GM18526 (cell line): ENCODE data around the gene RPL10L.

Source experiments
- POLR2A ChIP-seq: IDR thresholded peaks from 3 replicates; pipeline ENCODE4 v1.6.1; 2011; ENCODE audit not compliant: insufficient read length; ENCODE audit errors: extremely low read depth

The RPL10L gene

GRCh38 chr14:46651526-46652144 lies at the start of gene RPL10L:
Gene RPL10L (minus strand): TSS chr14:46651781. CDS start chr14:46651736, 45 bp downstream.
- TF ChIP-seq POLR2A = no peak

GRCh38 chr14:46691819-46692218 lies 40.2 kb upstream of the RPL10L start:
- no peak for TF ChIP-seq POLR2A

GRCh38 chr14:46686652-46687051 lies 35.1 kb upstream of the RPL10L start:
- no peak for TF ChIP-seq POLR2A

GRCh38 chr14:46672128-46672527 lies 20.5 kb upstream of the RPL10L start:
- TF ChIP-seq POLR2A = no peak

GRCh38 chr14:46663382-46663781 lies 11.8 kb upstream of the RPL10L start:
- TF ChIP-seq POLR2A = no peak

- no peak for TF ChIP-seq POLR2A
These were observed 10.1 kb upstream of the RPL10L start for GRCh38 chr14:46661728-46662127.

GRCh38 chr14:46653031-46653755 lies 1.6 kb upstream of the RPL10L start:
- no peak for TF ChIP-seq POLR2A

GRCh38 chr14:46646796-46647195 lies 4.8 kb downstream of the RPL10L start:
- TF ChIP-seq POLR2A = no peak

GRCh38 chr14:46626876-46627275 lies 24.7 kb downstream of the RPL10L start:
- TF ChIP-seq POLR2A = no peak
